NB4 (cell line): ENCODE data around the gene AMZ1.

Source experiments
- MYC ChIP-seq: IDR thresholded peaks from 2 replicates; pipeline ENCODE4 v1.6.1; 2011; ENCODE audit warnings: low read depth, low read length
- POLR2A ChIP-seq: IDR thresholded peaks from 2 replicates; pipeline ENCODE4 v1.6.1; 2011; ENCODE audit warnings: mild to moderate bottlenecking; ENCODE audit not compliant: insufficient read length; ENCODE audit errors: extremely low read depth
- TF ChIP-seq, protein P1 (sequence below): IDR thresholded peaks from one replicate; pipeline ENCODE4 v1.5.1; 2012; ENCODE audit warnings: low read depth, low read length
- TF ChIP-seq, protein P2 (sequence below): IDR thresholded peaks from 2 replicates; pipeline ENCODE4 v1.6.1; 2011; ENCODE audit warnings: low read depth, low read length

DNA sequence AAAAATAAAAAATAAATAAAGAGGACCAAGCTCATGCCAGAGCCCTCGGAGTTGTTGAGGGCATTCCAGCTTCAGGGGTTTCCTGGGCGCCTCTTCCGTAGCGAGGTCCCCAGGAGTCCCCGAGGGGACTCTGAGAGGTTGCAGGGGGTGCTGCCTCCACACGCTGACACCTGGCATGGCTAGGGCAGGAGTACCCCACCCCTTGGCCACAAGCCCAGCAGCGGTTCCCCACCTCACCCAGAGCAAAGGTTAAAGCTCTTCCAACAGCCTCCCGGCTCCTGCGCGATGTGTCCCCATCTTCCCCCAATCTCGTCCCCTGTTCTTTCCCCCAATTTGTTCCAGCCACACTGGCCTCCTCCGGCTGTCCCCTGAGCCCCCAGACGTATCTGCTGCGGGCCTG is 4.5 kb downstream of the AMZ1 start:
- TF ChIP-seq, protein P1, sequence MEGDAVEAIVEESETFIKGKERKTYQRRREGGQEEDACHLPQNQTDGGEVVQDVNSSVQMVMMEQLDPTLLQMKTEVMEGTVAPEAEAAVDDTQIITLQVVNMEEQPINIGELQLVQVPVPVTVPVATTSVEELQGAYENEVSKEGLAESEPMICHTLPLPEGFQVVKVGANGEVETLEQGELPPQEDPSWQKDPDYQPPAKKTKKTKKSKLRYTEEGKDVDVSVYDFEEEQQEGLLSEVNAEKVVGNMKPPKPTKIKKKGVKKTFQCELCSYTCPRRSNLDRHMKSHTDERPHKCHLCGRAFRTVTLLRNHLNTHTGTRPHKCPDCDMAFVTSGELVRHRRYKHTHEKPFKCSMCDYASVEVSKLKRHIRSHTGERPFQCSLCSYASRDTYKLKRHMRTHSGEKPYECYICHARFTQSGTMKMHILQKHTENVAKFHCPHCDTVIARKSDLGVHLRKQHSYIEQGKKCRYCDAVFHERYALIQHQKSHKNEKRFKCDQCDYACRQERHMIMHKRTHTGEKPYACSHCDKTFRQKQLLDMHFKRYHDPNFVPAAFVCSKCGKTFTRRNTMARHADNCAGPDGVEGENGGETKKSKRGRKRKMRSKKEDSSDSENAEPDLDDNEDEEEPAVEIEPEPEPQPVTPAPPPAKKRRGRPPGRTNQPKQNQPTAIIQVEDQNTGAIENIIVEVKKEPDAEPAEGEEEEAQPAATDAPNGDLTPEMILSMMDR = no peak
- TF ChIP-seq POLR2A (no peak), MYC (no peak)
- TF ChIP-seq, protein P2, sequence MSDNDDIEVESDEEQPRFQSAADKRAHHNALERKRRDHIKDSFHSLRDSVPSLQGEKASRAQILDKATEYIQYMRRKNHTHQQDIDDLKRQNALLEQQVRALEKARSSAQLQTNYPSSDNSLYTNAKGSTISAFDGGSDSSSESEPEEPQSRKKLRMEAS = no peak
